GM23338 (cell line): ENCODE results near the gene OLA1. TPM values are rescaled to one million over a fixed set of nuclear protein-coding genes. Genes with fewer than 3 reads are reported as not detected.

Source experiments
- ATAC-seq: fragments of 200-7000 bp; cut with Tn5 transposase; 3 replicates; pipeline ENCODE4 v1.9.1; 2020
- DNase-seq: peaks from one replicate; pipeline ENCODE4 v3.0.0-alpha.2; 2015; ENCODE audit warnings: low spot score
- H2AFZ ChIP-seq: fragments of 200-600 bp; sonication (generic); 2 replicates; pipeline ENCODE4 v1.8.0; 2016; ENCODE audit warnings: antibody characterized with exemption, mild to moderate bottlenecking, moderate library complexity
- H3F3A ChIP-seq: fragments of 200-600 bp; sonication (generic); replicated peaks from 2 replicates; pipeline ENCODE4 v1.8.0; 2017; ENCODE audit warnings: antibody characterized with exemption, mixed run types, low read depth
- H3K27ac ChIP-seq: fragments of 200-600 bp; sonication (generic); 2 replicates; pipeline ENCODE4 v1.6.1; 2016; ENCODE audit warnings: low read depth
- H3K27me3 ChIP-seq: fragments of 200-600 bp; sonication (generic); 2 replicates; pipeline ENCODE4 v1.8.0; 2016; ENCODE audit warnings: mild to moderate bottlenecking, mixed run types, moderate library complexity; ENCODE audit not compliant: insufficient read depth
- H3K36me3 ChIP-seq: fragments of 200-600 bp; sonication (generic); 2 replicates; pipeline ENCODE4 v1.8.0; 2016; ENCODE audit warnings: mild to moderate bottlenecking; ENCODE audit not compliant: insufficient read depth
- H3K4me1 ChIP-seq: fragments of 200-600 bp; sonication (generic); 2 replicates; pipeline ENCODE4 v1.8.0; 2016; ENCODE audit warnings: mild to moderate bottlenecking, moderate library complexity; ENCODE audit not compliant: insufficient read depth
- H3K4me2 ChIP-seq: fragments of 200-600 bp; sonication (generic); 2 replicates; pipeline ENCODE4 v1.7.1; 2017; ENCODE audit warnings: mixed run types
- H3K4me3 ChIP-seq: fragments of 200-600 bp; sonication (generic); 2 replicates; pipeline ENCODE4 v1.6.1; 2016; ENCODE audit warnings: mixed run types
- H3K79me2 ChIP-seq: fragments of 200-600 bp; sonication (generic); replicated peaks from 2 replicates; pipeline ENCODE4 v1.8.0; 2017; ENCODE audit warnings: mild to moderate bottlenecking; ENCODE audit not compliant: insufficient read depth
- H3K9me2 ChIP-seq: fragments of 200-600 bp; sonication (generic); 2 replicates; pipeline ENCODE4 v1.8.0; 2017; ENCODE audit not compliant: insufficient read depth
- H4K20me1 ChIP-seq: fragments of 200-600 bp; sonication (generic); replicated peaks from 2 replicates; pipeline ENCODE4 v1.8.0; 2017; ENCODE audit warnings: mild to moderate bottlenecking; ENCODE audit not compliant: insufficient read depth
- H3K27ac Mint-ChIP-seq: 2 replicates; pipeline ENCODE4 v1.8.0; 2020; ENCODE audit warnings: inconsistent platforms, mild to moderate bottlenecking, moderate library complexity, mixed read lengths
- H3K27me3 Mint-ChIP-seq: 3 replicates; pipeline ENCODE4 v1.8.0; 2022; ENCODE audit warnings: low read depth, mild to moderate bottlenecking, moderate library complexity, mixed read lengths, inconsistent platforms; ENCODE audit not compliant: insufficient read depth, poor library complexity
- H3K36me3 Mint-ChIP-seq: 3 replicates; pipeline ENCODE4 v1.8.0; 2021; ENCODE audit warnings: low read depth, mild to moderate bottlenecking, inconsistent platforms, moderate library complexity, mixed read lengths
- H3K4me1 Mint-ChIP-seq: 3 replicates; pipeline ENCODE4 v1.8.0; 2020; ENCODE audit warnings: mild to moderate bottlenecking, inconsistent platforms, mixed read lengths
- H3K4me3 Mint-ChIP-seq: 3 replicates; pipeline ENCODE4 v1.8.0; 2021; ENCODE audit warnings: moderate library complexity, mild to moderate bottlenecking, inconsistent platforms, mixed read lengths
- H3K9me3 Mint-ChIP-seq: 3 replicates; pipeline ENCODE4 v1.8.0; 2020; ENCODE audit warnings: moderate library complexity, mild to moderate bottlenecking, inconsistent platforms, mixed read lengths
- POLR2AphosphoS5 ChIP-seq: IDR thresholded peaks from 2 replicates; pipeline ENCODE4 v1.6.1; 2016; ENCODE audit warnings: antibody characterized with exemption, low read depth
- STAT1 ChIP-seq: IDR thresholded peaks from one replicate; pipeline ENCODE4 v1.6.1; 2016; ENCODE audit warnings: antibody characterized with exemption; ENCODE audit not compliant: unreplicated experiment
- ZNF114 ChIP-seq: fragments of 250-450 bp; sonication (Bioruptor Pico); IDR thresholded peaks from 2 replicates; pipeline ENCODE4 v1.5.0; 2020; ENCODE audit warnings: mild to moderate bottlenecking, moderate library complexity
- ZNF331 ChIP-seq: fragments of 250-450 bp; sonication (Bioruptor Pico); IDR thresholded peaks from 2 replicates; pipeline ENCODE4 v1.5.0; 2020; ENCODE audit warnings: low read depth, mild to moderate bottlenecking, moderate library complexity
- polyA plus RNA-seq: library from polyadenylated mRNA; unstranded; fragments of >200 nt; fragmentation: Nextera tagmentation; extraction: Ambion mirVana; gene quantifications from 2 replicates; pipeline ENCODE4 v1.2.1, GENCODE V29; 2016
- total RNA-seq: library from RNA; depleted of rRNA; stranded (reverse); fragments of >200 nt; shearing (Covaris generic); gene quantifications from 2 replicates; pipeline ENCODE4 v1.2.3, GENCODE V29; 2014
- TF ChIP-seq, protein P1 (sequence below): fragments of 250-450 bp; sonication (Bioruptor Pico); IDR thresholded peaks from 2 replicates; pipeline ENCODE4 v1.5.0; 2020; ENCODE audit warnings: mild to moderate bottlenecking, moderate library complexity
- TF ChIP-seq, protein P2 (sequence below): IDR thresholded peaks from one replicate; pipeline ENCODE4 v1.6.1; 2018; ENCODE audit warnings: antibody characterized with exemption; ENCODE audit not compliant: unreplicated experiment
- TF ChIP-seq, protein P3 (sequence below), 2 experiments: fragments of 200-600 bp in 1 of 2; sonication (generic) in 1 of 2; conservative IDR thresholded peaks; 2 replicates each; pipeline versions ENCODE4 v1.5.1 to v1.6.1; 2016 to 2017; ENCODE audit warnings: antibody characterized with exemption in 2 of 2, low read depth in 2 of 2, mild to moderate bottlenecking in 2 of 2, moderate library complexity in 1 of 2

OLA1 gene
- total and polyA plus RNA-seq, 2 experiments from 2014 or later = 104 to 242 TPM

GRCh38 chr2:174067815-174068214 lies 180.5 kb downstream of the OLA1 start:
- Histone ChIP-seq H3K36me3 (no peaks in the 10 kb centered on the region), H3K4me3 (no peak overlapping the region), H3K4me2 (no peak overlapping the region), H3F3A (no peaks in the 10 kb centered on the region), H3K27me3 (no peaks in the 10 kb centered on the region), H3K79me2 (no peaks in the 10 kb centered on the region), H3K27ac (no peak overlapping the region), H2AFZ (no peak overlapping the region), H3K4me1 (peaks cover 21% of the 10 kb centered on the region), H3K9me2 (no peaks in the 10 kb centered on the region), H4K20me1 (no peaks in the 10 kb centered on the region)
- Mint-ChIP-seq H3K4me3 (no peak overlapping the region), H3K9me3 (peaks cover 2% of the 10 kb centered on the region; the same call in 2 of the 3 replicates), H3K27ac (no peak overlapping the region), H3K36me3 (no peaks in the 10 kb centered on the region; the same call in 2 of the 3 replicates), H3K4me1 (peaks cover 27% of the 10 kb centered on the region), H3K27me3 (peaks cover 8% of the 10 kb centered on the region)
- TF ChIP-seq, protein P1, sequence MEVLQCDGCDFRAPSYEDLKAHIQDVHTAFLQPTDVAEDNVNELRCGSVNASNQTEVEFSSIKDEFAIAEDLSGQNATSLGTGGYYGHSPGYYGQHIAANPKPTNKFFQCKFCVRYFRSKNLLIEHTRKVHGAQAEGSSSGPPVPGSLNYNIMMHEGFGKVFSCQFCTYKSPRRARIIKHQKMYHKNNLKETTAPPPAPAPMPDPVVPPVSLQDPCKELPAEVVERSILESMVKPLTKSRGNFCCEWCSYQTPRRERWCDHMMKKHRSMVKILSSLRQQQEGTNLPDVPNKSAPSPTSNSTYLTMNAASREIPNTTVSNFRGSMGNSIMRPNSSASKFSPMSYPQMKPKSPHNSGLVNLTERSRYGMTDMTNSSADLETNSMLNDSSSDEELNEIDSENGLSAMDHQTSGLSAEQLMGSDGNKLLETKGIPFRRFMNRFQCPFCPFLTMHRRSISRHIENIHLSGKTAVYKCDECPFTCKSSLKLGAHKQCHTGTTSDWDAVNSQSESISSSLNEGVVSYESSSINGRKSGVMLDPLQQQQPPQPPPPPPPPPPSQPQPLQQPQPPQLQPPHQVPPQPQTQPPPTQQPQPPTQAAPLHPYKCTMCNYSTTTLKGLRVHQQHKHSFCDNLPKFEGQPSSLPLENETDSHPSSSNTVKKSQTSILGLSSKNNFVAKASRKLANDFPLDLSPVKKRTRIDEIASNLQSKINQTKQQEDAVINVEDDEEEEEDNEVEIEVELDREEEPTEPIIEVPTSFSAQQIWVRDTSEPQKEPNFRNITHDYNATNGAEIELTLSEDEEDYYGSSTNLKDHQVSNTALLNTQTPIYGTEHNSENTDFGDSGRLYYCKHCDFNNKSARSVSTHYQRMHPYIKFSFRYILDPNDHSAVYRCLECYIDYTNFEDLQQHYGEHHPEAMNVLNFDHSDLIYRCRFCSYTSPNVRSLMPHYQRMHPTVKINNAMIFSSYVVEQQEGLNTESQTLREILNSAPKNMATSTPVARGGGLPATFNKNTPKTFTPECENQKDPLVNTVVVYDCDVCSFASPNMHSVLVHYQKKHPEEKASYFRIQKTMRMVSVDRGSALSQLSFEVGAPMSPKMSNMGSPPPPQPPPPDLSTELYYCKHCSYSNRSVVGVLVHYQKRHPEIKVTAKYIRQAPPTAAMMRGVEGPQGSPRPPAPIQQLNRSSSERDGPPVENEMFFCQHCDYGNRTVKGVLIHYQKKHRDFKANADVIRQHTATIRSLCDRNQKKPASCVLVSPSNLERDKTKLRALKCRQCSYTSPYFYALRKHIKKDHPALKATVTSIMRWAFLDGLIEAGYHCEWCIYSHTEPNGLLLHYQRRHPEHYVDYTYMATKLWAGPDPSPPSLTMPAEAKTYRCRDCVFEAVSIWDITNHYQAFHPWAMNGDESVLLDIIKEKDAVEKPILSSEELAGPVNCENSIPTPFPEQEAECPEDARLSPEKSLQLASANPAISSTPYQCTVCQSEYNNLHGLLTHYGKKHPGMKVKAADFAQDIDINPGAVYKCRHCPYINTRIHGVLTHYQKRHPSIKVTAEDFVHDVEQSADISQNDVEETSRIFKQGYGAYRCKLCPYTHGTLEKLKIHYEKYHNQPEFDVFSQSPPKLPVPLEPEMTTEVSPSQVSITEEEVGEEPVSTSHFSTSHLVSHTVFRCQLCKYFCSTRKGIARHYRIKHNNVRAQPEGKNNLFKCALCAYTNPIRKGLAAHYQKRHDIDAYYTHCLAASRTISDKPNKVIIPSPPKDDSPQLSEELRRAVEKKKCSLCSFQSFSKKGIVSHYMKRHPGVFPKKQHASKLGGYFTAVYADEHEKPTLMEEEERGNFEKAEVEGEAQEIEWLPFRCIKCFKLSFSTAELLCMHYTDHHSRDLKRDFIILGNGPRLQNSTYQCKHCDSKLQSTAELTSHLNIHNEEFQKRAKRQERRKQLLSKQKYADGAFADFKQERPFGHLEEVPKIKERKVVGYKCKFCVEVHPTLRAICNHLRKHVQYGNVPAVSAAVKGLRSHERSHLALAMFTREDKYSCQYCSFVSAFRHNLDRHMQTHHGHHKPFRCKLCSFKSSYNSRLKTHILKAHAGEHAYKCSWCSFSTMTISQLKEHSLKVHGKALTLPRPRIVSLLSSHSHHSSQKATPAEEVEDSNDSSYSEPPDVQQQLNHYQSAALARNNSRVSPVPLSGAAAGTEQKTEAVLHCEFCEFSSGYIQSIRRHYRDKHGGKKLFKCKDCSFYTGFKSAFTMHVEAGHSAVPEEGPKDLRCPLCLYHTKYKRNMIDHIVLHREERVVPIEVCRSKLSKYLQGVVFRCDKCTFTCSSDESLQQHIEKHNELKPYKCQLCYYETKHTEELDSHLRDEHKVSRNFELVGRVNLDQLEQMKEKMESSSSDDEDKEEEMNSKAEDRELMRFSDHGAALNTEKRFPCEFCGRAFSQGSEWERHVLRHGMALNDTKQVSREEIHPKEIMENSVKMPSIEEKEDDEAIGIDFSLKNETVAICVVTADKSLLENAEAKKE (CRISPR knock-in tag) = no peak
- TF ChIP-seq STAT1 (no peak), POLR2AphosphoS5 (no peak), ZNF114 (CRISPR knock-in tag) (no peak), ZNF331 (CRISPR knock-in tag) (no peak)
- TF ChIP-seq, protein P2, sequence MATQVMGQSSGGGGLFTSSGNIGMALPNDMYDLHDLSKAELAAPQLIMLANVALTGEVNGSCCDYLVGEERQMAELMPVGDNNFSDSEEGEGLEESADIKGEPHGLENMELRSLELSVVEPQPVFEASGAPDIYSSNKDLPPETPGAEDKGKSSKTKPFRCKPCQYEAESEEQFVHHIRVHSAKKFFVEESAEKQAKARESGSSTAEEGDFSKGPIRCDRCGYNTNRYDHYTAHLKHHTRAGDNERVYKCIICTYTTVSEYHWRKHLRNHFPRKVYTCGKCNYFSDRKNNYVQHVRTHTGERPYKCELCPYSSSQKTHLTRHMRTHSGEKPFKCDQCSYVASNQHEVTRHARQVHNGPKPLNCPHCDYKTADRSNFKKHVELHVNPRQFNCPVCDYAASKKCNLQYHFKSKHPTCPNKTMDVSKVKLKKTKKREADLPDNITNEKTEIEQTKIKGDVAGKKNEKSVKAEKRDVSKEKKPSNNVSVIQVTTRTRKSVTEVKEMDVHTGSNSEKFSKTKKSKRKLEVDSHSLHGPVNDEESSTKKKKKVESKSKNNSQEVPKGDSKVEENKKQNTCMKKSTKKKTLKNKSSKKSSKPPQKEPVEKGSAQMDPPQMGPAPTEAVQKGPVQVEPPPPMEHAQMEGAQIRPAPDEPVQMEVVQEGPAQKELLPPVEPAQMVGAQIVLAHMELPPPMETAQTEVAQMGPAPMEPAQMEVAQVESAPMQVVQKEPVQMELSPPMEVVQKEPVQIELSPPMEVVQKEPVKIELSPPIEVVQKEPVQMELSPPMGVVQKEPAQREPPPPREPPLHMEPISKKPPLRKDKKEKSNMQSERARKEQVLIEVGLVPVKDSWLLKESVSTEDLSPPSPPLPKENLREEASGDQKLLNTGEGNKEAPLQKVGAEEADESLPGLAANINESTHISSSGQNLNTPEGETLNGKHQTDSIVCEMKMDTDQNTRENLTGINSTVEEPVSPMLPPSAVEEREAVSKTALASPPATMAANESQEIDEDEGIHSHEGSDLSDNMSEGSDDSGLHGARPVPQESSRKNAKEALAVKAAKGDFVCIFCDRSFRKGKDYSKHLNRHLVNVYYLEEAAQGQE = no peak
- TF ChIP-seq, protein P3, sequence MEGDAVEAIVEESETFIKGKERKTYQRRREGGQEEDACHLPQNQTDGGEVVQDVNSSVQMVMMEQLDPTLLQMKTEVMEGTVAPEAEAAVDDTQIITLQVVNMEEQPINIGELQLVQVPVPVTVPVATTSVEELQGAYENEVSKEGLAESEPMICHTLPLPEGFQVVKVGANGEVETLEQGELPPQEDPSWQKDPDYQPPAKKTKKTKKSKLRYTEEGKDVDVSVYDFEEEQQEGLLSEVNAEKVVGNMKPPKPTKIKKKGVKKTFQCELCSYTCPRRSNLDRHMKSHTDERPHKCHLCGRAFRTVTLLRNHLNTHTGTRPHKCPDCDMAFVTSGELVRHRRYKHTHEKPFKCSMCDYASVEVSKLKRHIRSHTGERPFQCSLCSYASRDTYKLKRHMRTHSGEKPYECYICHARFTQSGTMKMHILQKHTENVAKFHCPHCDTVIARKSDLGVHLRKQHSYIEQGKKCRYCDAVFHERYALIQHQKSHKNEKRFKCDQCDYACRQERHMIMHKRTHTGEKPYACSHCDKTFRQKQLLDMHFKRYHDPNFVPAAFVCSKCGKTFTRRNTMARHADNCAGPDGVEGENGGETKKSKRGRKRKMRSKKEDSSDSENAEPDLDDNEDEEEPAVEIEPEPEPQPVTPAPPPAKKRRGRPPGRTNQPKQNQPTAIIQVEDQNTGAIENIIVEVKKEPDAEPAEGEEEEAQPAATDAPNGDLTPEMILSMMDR (conservative IDR thresholded peaks at IDR 0.05; ENCODE audit: low read depth in 2 of 2) = no peak
- ATAC-seq (no peak), DNase-seq (no peak)
